ENCODE data around the gene RILPL2. TPM values are rescaled to one million over a fixed set of nuclear protein-coding genes. Genes with fewer than 3 reads are reported as not detected.

RILPL2 gene, protein sequence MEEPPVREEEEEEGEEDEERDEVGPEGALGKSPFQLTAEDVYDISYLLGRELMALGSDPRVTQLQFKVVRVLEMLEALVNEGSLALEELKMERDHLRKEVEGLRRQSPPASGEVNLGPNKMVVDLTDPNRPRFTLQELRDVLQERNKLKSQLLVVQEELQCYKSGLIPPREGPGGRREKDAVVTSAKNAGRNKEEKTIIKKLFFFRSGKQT
- polyA plus RNA-seq (2013, experiment 1 of 2), result 2.2 TPM
- 2.1 TPM for polyA plus RNA-seq (2013, experiment 2 of 2)

DNA sequence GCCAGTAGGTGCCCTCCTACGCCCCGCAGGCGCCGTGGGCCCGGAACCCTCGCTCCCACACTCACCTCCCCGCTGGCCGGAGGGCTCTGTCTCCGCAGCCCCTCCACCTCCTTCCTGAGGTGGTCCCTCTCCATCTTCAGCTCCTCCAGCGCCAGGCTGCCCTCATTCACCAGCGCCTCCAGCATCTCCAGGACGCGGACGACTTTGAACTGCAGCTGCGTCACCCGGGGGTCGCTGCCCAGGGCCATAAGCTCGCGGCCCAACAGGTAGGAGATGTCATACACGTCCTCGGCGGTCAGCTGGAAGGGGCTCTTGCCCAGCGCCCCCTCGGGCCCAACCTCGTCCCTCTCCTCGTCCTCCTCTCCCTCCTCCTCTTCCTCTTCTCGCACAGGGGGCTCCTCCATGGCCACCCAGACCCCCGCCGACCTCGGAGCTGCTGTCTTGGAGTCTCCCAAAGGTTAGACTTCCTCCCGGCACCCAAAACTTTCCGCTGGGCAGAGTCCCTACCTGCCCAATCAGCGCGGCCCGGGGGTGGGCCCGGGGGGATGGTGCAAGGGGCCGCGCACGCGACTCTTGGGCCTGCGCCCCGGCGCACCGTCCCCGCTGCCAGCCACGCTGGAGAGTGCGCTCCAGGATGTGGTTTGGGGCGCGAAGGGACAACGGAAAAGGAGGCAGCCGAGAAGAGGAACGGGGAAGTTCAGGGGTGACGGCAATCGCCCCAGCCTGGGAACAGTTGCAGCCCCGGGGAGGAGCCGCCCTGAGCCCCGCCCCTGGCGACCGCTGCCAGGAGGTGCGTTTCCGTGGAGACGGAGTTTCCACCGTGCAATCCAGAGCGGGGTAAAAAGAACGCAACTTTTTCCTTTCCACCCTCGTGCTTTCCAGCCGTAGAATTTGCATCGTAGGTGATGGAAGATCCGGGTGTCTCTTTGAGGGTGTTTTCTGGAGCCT is at the start of gene RILPL2:
TSS of gene RILPL2 (minus strand) at position 668 of the 948 bp plus-strand sequence. CDS start at position 404, 264 bp downstream.
- no peak within 1 kb of the TSS for H3K27ac ChIP-seq (replicated peaks; ENCODE audit: low read length)
- no peak within 1 kb of the TSS for H3K14ac ChIP-seq (ENCODE audit: low read length)
- H2AK5ac ChIP-seq (ENCODE audit: low read depth, low read length), result no peak within 1 kb of the TSS
- peak within 1 kb of the TSS; percentile 97 for H3K4me2 ChIP-seq (ENCODE audit: insufficient read depth, low read length, poor library complexity, severe bottlenecking)
- H2AFZ ChIP-seq (ENCODE audit: low read length), result peak within 1 kb of the TSS; percentile 100
- H3K4me3 ChIP-seq (ENCODE audit: low read length in 2 of 2), result peak within 1 kb of the TSS; percentile 84 to 95
- no peak within 1 kb of the TSS for H3K4ac ChIP-seq (ENCODE audit: low read length)
- no peak within 1 kb of the TSS for H4K91ac ChIP-seq (ENCODE audit: low read depth, low read length, poor library complexity)
- H4K8ac ChIP-seq (ENCODE audit: low read depth, low read length), result no peak within 1 kb of the TSS
- H3K27me3 ChIP-seq (ENCODE audit: control insufficient read depth in 3 of 3, insufficient read depth in 3 of 3, low read depth in 1 of 3, low read length in 3 of 3), result peaks cover 0 to 11% (median 0%) of the 10 kb centered on the region in 3 experiments
- no peaks in the 10 kb centered on the region for H3K79me1 ChIP-seq (ENCODE audit: low read depth, low read length)
- no peak within 1 kb of the TSS for H2BK120ac ChIP-seq (ENCODE audit: low read depth, low read length)
- peaks cover 0 to 6% of the 10 kb centered on the region in 2 donors for H3K4me1 ChIP-seq (ENCODE audit: control insufficient read depth in 2 of 2, insufficient read depth in 1 of 2, low read depth in 1 of 2, low read length in 2 of 2)
- no peaks in the 10 kb centered on the region for H3K36me3 ChIP-seq (replicated peaks in 1 of 2; ENCODE audit: control insufficient read depth in 2 of 2, insufficient read depth in 2 of 2, low read length in 2 of 2)
- no CpG with 5 or more reads among the region's 69 CpGs for WGBS, 2 donors (ENCODE audit: extremely low coverage in 2 of 2, insufficient read length in 2 of 2, insufficient replicate concordance in 1 of 2)
- H2BK15ac ChIP-seq (ENCODE audit: low read length), result peak within 1 kb of the TSS; percentile 37
- H3K9ac ChIP-seq (ENCODE audit: low read depth, low read length, poor library complexity), result peak within 1 kb of the TSS; percentile 85
- DNase-seq (ENCODE audit: low spot score), result peak; percentile 49
- H3K18ac ChIP-seq (ENCODE audit: low read length), result peak within 1 kb of the TSS; percentile 77
- no peak within 1 kb of the TSS for H2BK5ac ChIP-seq (ENCODE audit: low read length)
- H3K9me3 ChIP-seq (replicated peaks in 1 of 2; ENCODE audit: control insufficient read depth in 2 of 2, insufficient read depth in 1 of 2, low read depth in 1 of 2, low read length in 2 of 2), result no peaks in the 10 kb centered on the region
- H3K23ac ChIP-seq (ENCODE audit: low read depth, low read length, poor library complexity), result peak within 1 kb of the TSS; percentile 90
- peak within 1 kb of the TSS; percentile 36 for H2BK12ac ChIP-seq (ENCODE audit: low read length)

DNA sequence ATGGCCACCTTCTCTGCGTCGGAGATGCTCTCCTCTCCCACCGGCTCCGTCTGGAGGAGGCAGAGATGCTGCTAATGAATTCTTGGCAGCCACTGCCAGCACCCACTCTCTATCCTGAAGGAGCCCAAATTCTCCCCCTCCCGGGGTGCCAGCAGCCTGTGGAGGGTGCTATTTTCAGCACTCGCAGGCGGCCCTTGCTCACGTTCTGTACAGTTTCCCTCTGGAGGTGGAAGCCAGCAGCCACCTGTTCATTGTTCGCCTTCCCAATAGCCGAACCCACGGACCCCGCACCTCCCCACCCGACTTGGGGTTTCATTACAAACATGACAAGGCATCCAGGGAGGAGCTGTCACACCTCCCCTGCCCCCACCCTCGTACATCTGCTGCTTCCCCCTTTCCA is 49.3 kb upstream of the RILPL2 start:
- Histone ChIP-seq H3K23ac (ENCODE audit: low read depth, low read length, poor library complexity) (no peak overlapping the region), H2AFZ (ENCODE audit: low read length) (no peak overlapping the region), H4K8ac (ENCODE audit: low read depth, low read length) (no peak overlapping the region), H3K27ac (replicated peaks; ENCODE audit: low read length) (no peak overlapping the region), H3K4ac (ENCODE audit: low read length) (no peak overlapping the region), H2BK15ac (ENCODE audit: low read length) (no peak overlapping the region), H3K36me3 (replicated peaks in 1 of 2; ENCODE audit: control insufficient read depth in 2 of 2, insufficient read depth in 2 of 2, low read length in 2 of 2) (peaks cover 2 to 56% of the 10 kb centered on the region in 2 donors), H3K27me3 (ENCODE audit: control insufficient read depth in 3 of 3, insufficient read depth in 3 of 3, low read depth in 1 of 3, low read length in 3 of 3) (no peaks in the 10 kb centered on the region), H3K79me1 (ENCODE audit: low read depth, low read length) (no peaks in the 10 kb centered on the region), H4K91ac (ENCODE audit: low read depth, low read length, poor library complexity) (no peak overlapping the region), H2BK5ac (ENCODE audit: low read length) (no peak overlapping the region), H3K14ac (ENCODE audit: low read length) (no peak overlapping the region), H3K9me3 (replicated peaks in 1 of 2; ENCODE audit: control insufficient read depth in 2 of 2, insufficient read depth in 1 of 2, low read depth in 1 of 2, low read length in 2 of 2) (no peaks in the 10 kb centered on the region), H3K9ac (ENCODE audit: low read depth, low read length, poor library complexity) (no peak overlapping the region), H2BK120ac (ENCODE audit: low read depth, low read length) (no peak overlapping the region), H3K18ac (ENCODE audit: low read length) (no peak overlapping the region), H2AK5ac (ENCODE audit: low read depth, low read length) (no peak overlapping the region), H2BK12ac (ENCODE audit: low read length) (no peak overlapping the region), H3K4me1 (ENCODE audit: control insufficient read depth in 2 of 2, insufficient read depth in 1 of 2, low read depth in 1 of 2, low read length in 2 of 2) (peaks cover 6 to 9% of the 10 kb centered on the region in 2 donors), H3K4me2 (ENCODE audit: insufficient read depth, low read length, poor library complexity, severe bottlenecking) (no peak overlapping the region), H3K4me3 (ENCODE audit: low read length in 2 of 2) (no peak overlapping the region)
- no peak for DNase-seq (ENCODE audit: low spot score)
- WGBS, 2 donors (ENCODE audit: extremely low coverage in 2 of 2, insufficient read length in 2 of 2, insufficient replicate concordance in 1 of 2), result no CpG with 5 or more reads among the region's 14 CpGs

GRCh38 chr12:123483602-123484248 is 47.2 kb upstream of the RILPL2 start:
- Histone ChIP-seq H3K4ac (ENCODE audit: low read length) (no peak overlapping the region), H2BK12ac (ENCODE audit: low read length) (no peak overlapping the region), H3K18ac (ENCODE audit: low read length) (no peak overlapping the region), H3K23ac (ENCODE audit: low read depth, low read length, poor library complexity) (no peak overlapping the region), H3K36me3 (replicated peaks in 1 of 2; ENCODE audit: control insufficient read depth in 2 of 2, insufficient read depth in 2 of 2, low read length in 2 of 2) (peaks cover 5 to 69% of the 10 kb centered on the region in 2 donors), H3K27me3 (ENCODE audit: control insufficient read depth in 3 of 3, insufficient read depth in 3 of 3, low read depth in 1 of 3, low read length in 3 of 3) (no peaks in the 10 kb centered on the region), H3K79me1 (ENCODE audit: low read depth, low read length) (peaks cover 3% of the 10 kb centered on the region), H3K27ac (replicated peaks; ENCODE audit: low read length) (no peak overlapping the region), H3K4me1 (ENCODE audit: control insufficient read depth in 2 of 2, insufficient read depth in 1 of 2, low read depth in 1 of 2, low read length in 2 of 2) (peaks cover 2 to 4% of the 10 kb centered on the region in 2 donors), H4K8ac (ENCODE audit: low read depth, low read length) (no peak overlapping the region), H3K4me3 (ENCODE audit: low read length in 2 of 2) (no peak overlapping the region), H2BK5ac (ENCODE audit: low read length) (no peak overlapping the region), H3K9ac (ENCODE audit: low read depth, low read length, poor library complexity) (no peak overlapping the region), H2AK5ac (ENCODE audit: low read depth, low read length) (no peak overlapping the region), H3K4me2 (ENCODE audit: insufficient read depth, low read length, poor library complexity, severe bottlenecking) (no peak overlapping the region), H4K91ac (ENCODE audit: low read depth, low read length, poor library complexity) (no peak overlapping the region), H2BK15ac (ENCODE audit: low read length) (no peak overlapping the region), H3K14ac (ENCODE audit: low read length) (no peak overlapping the region), H3K9me3 (replicated peaks in 1 of 2; ENCODE audit: control insufficient read depth in 2 of 2, insufficient read depth in 1 of 2, low read depth in 1 of 2, low read length in 2 of 2) (no peaks in the 10 kb centered on the region), H2AFZ (ENCODE audit: low read length) (no peak overlapping the region), H2BK120ac (ENCODE audit: low read depth, low read length) (no peak overlapping the region)
- no CpG with 5 or more reads among the region's 18 CpGs for WGBS, 2 donors (ENCODE audit: extremely low coverage in 2 of 2, insufficient read length in 2 of 2, insufficient replicate concordance in 1 of 2)
- no peak for DNase-seq (ENCODE audit: low spot score)

Data from neuronal stem cell (in vitro differentiated cells).